ENCODE data around the gene TNNC2.

DNA sequence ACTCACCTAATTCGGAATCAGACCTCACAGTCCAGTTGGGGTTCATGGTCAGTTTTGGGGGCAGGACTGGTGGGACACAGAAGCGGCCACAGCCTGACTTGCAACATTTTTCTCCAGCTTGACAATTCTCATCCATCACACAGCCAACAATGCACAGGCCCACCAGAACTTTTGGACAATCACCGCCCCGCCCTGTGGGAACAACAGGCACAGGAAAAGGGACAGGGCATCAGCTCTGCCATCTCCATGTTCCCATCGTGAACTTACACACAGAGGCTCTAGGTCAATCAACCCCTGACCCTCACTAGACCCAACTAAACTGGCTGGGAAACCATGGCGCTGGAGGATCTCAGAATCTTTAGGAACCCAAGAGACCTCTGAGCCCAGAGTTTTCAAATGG, 51.7 kb downstream of the TNNC2 start:
- TF ChIP-seq EZH2 (IDR thresholded peaks at IDR 0.05; ENCODE audit: borderline replicate concordance, low read length), result no peak
- TF ChIP-seq, protein P1, sequence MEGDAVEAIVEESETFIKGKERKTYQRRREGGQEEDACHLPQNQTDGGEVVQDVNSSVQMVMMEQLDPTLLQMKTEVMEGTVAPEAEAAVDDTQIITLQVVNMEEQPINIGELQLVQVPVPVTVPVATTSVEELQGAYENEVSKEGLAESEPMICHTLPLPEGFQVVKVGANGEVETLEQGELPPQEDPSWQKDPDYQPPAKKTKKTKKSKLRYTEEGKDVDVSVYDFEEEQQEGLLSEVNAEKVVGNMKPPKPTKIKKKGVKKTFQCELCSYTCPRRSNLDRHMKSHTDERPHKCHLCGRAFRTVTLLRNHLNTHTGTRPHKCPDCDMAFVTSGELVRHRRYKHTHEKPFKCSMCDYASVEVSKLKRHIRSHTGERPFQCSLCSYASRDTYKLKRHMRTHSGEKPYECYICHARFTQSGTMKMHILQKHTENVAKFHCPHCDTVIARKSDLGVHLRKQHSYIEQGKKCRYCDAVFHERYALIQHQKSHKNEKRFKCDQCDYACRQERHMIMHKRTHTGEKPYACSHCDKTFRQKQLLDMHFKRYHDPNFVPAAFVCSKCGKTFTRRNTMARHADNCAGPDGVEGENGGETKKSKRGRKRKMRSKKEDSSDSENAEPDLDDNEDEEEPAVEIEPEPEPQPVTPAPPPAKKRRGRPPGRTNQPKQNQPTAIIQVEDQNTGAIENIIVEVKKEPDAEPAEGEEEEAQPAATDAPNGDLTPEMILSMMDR (IDR thresholded peaks at IDR 0.05; ENCODE audit: low read length), result no peak
